ENCODE data around the gene VWF. TPM values are rescaled to one million over a fixed set of nuclear protein-coding genes. Genes with fewer than 3 reads are reported as not detected.
A peak's percentile ranks its signal among the peaks of the same experiment; 100 is the strongest.

VWF gene
- total and polyA plus RNA-seq, 11 donors, result 125 to 503 (median 238) TPM

DNA sequence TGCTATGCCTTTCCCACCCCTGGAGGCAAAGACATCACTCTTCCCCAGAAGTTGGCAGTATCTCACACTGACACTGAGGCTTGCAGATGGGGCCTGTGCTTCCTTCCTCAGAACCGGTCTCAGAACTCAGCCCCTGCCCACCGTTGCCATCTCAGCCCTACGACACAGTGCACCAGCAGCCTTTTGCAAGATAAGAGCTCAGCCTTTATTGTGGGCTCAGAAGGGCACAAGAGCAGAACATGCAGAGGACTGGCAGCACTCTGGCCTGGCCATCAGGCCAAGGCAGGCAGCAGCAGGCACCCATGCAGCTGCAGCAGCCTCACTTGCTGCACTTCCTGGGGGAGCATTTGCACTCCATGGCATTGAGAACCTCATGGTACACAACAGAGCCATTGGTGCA lies 175.8 kb downstream of the VWF start:
- ATAC-seq (no peak), DNase-seq (no peak)
- WGBS, 4 donors, result 69 to 87% (median 82%) methylated on average over 3 of the region's 3 CpGs

DNA sequence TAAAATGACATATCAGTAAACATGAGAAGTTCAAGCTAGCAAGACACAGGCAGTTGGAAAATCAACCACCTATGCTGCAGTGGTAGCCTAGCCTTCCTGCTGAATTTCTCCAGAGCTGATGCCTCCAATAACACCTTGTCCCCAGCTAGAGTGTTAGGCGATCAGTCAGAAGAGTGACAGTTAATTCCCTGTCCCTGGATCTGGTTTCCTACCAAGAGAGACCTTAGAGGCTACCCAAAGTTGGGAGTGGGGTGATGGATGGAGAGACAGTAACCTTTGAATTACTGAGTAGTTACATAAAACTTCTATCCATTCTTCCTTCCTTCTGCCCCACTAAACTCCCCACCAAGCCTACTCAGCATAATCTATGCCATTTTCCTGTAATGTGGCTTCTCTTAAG lies 177.5 kb downstream of the VWF start:
- H3K27me3 ChIP-seq, result peaks cover 9 to 36% (median 19%) of the 10 kb centered on the region in 9 donors
- DNase-seq, result no peak
- WGBS, 4 donors, result 63 to 84% (median 79%) methylated on average over 1 of the region's 1 CpG
- no peak overlapping the region for H3K27ac ChIP-seq
- no peak overlapping the region for H3K4me3 ChIP-seq
- intact Hi-C loops (cut with DNase I), result no loop called here
- TF ChIP-seq, protein P1, sequence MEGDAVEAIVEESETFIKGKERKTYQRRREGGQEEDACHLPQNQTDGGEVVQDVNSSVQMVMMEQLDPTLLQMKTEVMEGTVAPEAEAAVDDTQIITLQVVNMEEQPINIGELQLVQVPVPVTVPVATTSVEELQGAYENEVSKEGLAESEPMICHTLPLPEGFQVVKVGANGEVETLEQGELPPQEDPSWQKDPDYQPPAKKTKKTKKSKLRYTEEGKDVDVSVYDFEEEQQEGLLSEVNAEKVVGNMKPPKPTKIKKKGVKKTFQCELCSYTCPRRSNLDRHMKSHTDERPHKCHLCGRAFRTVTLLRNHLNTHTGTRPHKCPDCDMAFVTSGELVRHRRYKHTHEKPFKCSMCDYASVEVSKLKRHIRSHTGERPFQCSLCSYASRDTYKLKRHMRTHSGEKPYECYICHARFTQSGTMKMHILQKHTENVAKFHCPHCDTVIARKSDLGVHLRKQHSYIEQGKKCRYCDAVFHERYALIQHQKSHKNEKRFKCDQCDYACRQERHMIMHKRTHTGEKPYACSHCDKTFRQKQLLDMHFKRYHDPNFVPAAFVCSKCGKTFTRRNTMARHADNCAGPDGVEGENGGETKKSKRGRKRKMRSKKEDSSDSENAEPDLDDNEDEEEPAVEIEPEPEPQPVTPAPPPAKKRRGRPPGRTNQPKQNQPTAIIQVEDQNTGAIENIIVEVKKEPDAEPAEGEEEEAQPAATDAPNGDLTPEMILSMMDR (IDR thresholded peaks at IDR 0.05), result no peak
- TF ChIP-seq POLR2A (IDR thresholded peaks at IDR 0.05), result no peak
- H3K4me1 ChIP-seq, result peaks cover 0 to 15% (median 4%) of the 10 kb centered on the region in 12 donors
- H3K9me3 ChIP-seq, result no peaks in the 10 kb centered on the region
- no peak for ATAC-seq
- peaks cover 0 to 78% (median 34%) of the 10 kb centered on the region in 9 donors for H3K36me3 ChIP-seq

More for the DNA sequence above, 175.8 kb downstream of the VWF start:
- Histone ChIP-seq H3K27me3 (peaks cover 9 to 36% (median 19%) of the 10 kb centered on the region in 9 donors), H3K4me1 (peaks cover 0 to 15% (median 4%) of the 10 kb centered on the region in 12 donors), H3K4me3 (no peak overlapping the region), H3K27ac (no peak overlapping the region), H3K9me3 (no peaks in the 10 kb centered on the region), H3K36me3 (peaks cover 0 to 94% (median 43%) of the 10 kb centered on the region in 9 donors)
- TF ChIP-seq, protein P1 (IDR thresholded peaks at IDR 0.05), result no peak
- no peak for TF ChIP-seq POLR2A (IDR thresholded peaks at IDR 0.05)
- intact Hi-C loops (cut with DNase I), result no loop called here

DNA sequence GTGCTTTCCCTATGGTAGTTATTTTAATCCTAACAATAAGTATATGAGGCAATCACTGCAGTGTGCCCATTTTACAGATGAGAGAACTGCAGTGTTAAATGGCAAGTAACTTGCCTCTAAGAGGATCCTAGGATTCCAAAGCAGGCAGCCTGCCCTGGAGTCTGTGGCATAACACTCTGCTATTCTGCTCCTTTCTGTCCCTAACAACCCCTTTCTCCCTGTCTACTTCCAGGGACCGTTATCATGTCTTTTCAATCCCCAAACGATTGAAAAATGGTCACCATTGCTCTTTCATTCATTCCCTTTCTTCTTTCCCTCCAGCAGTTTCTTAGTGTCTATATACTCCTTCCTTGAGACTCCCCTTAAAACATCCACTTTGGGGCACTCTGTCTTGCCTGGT lies 178.1 kb downstream of the VWF start:
- DNase-seq, result no peak
- ATAC-seq, result no peak
- intact Hi-C loops (cut with DNase I), result no loop called here
- Histone ChIP-seq H3K36me3 (peaks cover 0 to 72% (median 28%) of the 10 kb centered on the region in 9 donors), H3K4me1 (peaks cover 0 to 15% (median 4%) of the 10 kb centered on the region in 12 donors), H3K9me3 (no peaks in the 10 kb centered on the region), H3K27ac (no peak overlapping the region), H3K27me3 (peaks cover 9 to 36% (median 19%) of the 10 kb centered on the region in 9 donors), H3K4me3 (no peak overlapping the region)
- TF ChIP-seq, protein P1 (IDR thresholded peaks at IDR 0.05), result no peak
- TF ChIP-seq POLR2A (IDR thresholded peaks at IDR 0.05), result no peak
- WGBS, 4 donors, result 83 to 90% (median 85%) methylated on average over 2 of the region's 2 CpGs

DNA sequence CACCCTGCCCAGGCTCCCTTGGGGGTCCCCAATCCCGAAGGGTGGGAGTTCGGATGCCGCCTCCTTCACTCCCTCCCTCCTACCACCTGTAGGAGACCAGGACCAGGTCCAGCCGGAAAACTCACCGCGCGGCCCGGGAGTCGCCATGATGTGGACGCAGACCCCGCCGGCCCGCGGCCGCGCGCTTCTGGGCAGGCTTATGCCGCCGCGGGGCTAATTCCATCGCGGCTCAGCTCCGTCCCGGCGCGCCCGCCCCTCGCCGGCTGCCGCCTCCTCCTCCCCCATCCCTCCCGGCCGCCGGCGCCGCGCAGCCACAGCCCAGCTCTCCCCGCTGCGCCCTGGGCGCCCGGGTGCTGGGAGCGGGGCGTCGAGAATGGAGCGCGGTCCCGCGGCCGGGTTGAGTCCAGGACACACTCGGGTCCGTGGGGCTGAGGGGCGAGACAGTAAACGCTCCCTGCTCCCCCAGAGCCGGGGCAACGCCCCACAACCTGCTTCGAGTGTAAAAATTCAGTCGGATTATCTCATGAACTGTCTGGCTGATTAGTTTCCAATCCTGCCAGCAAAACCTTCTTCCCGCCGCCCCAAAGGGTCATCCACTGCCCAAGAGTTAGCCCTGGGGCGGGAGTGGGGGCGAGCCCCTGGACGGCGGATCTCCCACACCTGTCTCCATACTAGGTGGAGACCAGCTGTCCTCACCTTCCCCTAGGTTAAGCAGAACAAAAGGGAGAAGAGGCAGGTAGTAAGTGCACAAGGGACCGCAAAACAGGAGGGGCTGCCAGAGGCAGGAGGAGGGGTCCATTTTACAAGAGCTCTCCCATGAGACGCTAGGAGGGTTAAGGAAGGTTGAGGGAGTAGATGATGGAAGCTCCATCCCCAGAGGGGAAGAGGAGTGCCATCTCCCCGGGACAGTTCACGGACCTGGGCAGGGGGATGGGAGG lies 179.1 kb downstream of the VWF start, which contains the start of gene ANO2:
ANO2 (minus strand) TSS at position 189 of the 938 bp plus-strand sequence; CDS start at position 147, 42 bp downstream.
- intact Hi-C loops (cut with DNase I), result no loop called here
- peaks cover 0 to 15% (median 4%) of the 10 kb centered on the region in 12 donors for H3K4me1 ChIP-seq
- DNase-seq (no peak), ATAC-seq (peak in 3 of 4 donors; percentile 24 to 73 (median 63))
- peaks cover 0 to 69% (median 21%) of the 10 kb centered on the region in 9 donors for H3K36me3 ChIP-seq
- WGBS, 4 donors, result 23 to 43% (median 28%) methylated on average over 60 to 66 of the region's 66 CpGs
- H3K27me3 ChIP-seq, result peaks cover 9 to 36% (median 19%) of the 10 kb centered on the region in 9 donors
- H3K27ac ChIP-seq, result no peak within 1 kb of the TSS
- TF ChIP-seq POLR2A (IDR thresholded peaks at IDR 0.05), result no peak
- TF ChIP-seq, protein P1 (IDR thresholded peaks at IDR 0.05), result no peak
- H3K4me3 ChIP-seq, result peak within 1 kb of the TSS in 11 of 12 donors; percentile 13 to 62 (median 42)
- no peaks in the 10 kb centered on the region for H3K9me3 ChIP-seq

Measured in heart left ventricle (tissue), 16 donors.